GM19328 (cell line): ENCODE results near the gene SEC61A2.
"Not testable (repeated sequence)": the region's sequence is repeated elsewhere in the genome, so short reads cannot be mapped to it uniquely, and the experiment has no call there.

ENCODE experiments used
- ATAC-seq: cut with Tn5 transposase; IDR thresholded peaks from one replicate; pipeline ENCODE4 v1.9.1; 2021; ENCODE audit warnings: mild to moderate bottlenecking, moderate library complexity; ENCODE audit not compliant: unreplicated experiment

The SEC61A2 gene

GRCh38 chr10:12158111-12158510, 28.6 kb downstream of the SEC61A2 start:
- ATAC-seq: no peak

DNA sequence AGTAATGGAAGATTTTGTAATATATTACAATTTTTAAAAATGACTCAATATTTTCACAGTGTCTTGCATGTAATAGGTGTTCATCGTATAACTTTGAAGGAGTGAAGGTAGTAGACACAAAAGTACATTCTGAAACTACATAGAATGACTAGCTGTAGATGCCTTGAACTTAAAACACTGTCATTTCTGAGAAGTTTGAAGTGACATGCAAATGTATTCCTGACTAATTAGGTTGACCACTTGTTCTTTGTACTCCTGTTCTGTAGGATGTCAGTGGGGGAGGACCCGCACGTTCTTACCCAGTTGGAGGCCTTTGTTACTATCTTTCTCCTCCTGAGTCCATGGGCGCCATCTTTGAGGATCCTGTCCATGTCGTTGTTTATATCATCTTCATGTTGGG, 31.2 kb downstream of the SEC61A2 start:
- no peak for ATAC-seq

DNA sequence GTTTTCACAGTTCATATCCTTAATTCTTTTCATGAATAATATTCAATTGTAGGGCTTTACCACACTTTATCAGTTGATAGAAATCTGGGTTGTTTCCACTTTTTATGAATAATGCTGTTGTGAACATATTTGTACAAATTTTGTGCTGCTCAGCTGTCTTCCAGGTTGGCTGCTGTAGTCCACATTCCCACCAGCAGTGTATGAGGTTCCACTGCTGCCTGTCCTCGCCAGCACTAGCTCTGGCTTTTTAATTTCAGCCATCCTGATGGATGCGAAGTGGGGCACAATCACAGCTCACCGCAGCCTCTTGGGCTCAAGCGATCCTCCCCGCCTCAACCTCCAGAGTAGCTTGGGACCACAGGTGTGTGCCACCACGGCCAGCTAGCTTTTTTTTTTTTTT, 33.5 kb downstream of the SEC61A2 start:
- ATAC-seq: no peak

- ATAC-seq: no peak
Measured at GRCh38 chr10:12164085-12164484, 34.6 kb downstream of the SEC61A2 start.

DNA sequence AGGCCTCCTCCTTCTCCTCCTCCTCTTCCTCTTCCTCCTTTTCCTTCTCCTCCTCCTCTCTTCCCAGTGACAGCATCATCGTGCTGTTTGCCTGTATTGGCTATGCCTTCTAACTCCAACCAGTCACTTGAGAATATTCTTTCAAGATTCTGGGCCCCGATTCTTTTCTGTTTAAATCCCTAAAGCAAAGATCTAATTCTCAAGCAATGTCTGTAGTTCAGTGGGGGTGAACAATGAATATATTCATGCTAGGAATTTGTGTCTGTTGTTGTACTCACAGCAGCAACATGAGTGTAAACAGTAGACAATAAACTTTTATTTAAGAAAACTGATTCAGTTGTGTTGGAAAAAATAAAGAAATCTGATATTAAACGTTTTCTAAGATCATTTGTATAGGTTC, 35.6 kb downstream of the SEC61A2 start:
- ATAC-seq: no peak

GRCh38 chr10:12165999-12166775, 36.7 kb downstream of the SEC61A2 start:
- ATAC-seq: no peak

DNA sequence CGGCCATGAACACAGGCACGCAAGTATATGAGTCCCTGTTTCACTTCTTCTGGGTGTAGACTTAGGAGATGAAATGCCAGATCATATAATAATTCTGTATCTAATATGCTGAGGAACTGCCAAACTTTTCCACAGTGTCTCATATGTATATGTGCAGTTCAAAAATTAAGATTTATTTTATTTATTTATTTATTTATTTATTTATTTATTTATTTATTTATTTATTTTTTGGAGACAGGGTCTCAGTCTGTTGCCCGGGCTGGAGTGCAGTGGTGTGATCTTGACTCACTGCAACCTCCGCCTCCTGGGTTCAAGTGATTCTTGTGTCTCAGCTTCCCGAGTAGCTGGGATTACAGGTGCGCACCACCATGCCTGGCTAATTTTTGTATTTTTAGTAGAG, 42.0 kb downstream of the SEC61A2 start:
- ATAC-seq: not testable (repeated sequence)

DNA sequence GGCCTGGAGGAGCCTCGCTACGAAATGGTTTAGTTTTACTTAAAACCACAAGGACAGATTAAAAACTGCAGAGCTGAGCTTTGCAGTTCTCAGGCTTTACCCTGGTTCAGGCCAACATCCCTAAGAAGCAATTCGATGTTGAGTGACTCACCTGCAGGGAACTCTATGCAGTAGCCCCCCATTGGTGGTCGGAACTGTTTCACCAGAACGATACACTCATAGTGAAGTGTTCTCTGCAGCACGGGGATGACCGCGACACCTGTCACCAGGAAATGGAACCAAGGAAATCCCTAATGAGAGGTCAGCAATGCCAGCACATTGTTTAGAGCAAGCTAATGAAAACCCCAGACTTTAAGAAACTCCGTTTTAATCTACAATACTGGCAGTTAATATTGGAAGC, 48.2 kb downstream of the SEC61A2 start:
- no peak for ATAC-seq

- ATAC-seq: no peak
Measured at GRCh38 chr10:12179606-12180170, 50.2 kb downstream of the SEC61A2 start.

DNA sequence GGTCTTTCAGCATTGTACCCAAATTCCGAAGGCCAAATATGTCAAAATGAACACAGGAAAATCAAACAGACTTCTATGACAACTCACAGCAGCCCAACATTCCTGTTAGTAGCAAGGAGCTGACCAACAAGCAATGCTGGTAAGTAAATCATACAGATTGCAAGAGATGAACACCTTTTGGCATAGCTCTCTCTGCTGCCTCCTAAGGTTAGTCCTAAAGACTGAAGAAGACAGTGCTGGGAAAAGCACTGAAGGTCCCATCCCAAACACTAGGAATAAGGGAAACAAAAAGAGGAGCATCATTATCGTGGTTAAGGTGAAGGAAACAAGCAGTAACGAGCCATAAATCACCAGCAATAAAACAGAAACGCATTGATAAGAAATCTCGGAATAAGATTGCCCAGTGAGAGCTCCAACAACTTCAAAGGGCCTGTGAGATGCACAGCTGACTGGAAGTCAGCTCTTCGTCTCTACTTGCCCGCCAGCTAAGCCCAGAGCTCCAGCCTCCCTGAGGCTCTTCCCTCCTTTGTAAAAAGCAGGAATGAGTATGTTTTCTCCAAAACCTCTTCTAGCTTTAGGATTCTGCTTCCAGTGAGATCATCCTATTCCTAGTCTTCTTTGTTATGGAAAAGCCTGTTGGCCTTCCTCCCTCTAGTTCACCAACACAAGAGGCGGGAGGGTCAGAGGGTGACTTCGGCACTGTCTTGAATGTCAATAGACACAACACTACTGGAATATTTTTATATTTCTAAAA, 50.9 kb downstream of the SEC61A2 start:
- ATAC-seq: no peak

DNA sequence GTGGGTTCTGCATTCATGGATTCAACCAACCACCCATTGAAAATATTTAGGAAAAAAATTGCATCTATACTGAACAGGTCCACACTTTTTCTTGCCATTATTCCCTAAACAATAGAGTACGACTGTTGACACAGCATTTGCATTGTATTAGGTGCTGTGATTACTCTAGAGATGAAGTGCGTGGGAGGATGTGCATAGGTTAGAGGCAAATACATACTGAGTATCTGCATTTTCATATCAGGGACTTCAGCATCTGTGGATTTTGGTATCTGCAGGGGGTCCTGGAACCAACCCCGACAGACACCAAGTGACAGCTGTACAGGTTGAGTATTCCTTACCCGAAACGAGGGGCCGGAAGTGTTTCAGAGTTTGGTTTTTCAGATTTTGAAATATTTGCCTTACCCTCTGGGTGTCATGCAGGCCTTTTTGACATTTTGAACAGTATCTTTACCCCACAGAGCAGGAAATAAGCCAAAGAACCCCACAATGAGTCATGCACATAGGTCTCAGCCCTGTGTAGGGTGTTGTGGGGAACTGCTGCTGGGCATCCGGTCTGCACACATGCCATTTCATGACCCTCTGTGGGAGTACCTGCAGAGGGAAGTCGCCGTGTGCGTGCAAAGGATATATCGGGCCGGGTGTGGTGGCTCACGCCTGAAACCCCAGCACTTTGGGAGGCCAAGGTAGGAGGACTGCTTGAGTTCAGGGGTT, 51.7 kb downstream of the SEC61A2 start:
- no peak for ATAC-seq

GRCh38 chr10:12184165-12184564, 54.7 kb downstream of the SEC61A2 start:
- ATAC-seq: no peak

DNA sequence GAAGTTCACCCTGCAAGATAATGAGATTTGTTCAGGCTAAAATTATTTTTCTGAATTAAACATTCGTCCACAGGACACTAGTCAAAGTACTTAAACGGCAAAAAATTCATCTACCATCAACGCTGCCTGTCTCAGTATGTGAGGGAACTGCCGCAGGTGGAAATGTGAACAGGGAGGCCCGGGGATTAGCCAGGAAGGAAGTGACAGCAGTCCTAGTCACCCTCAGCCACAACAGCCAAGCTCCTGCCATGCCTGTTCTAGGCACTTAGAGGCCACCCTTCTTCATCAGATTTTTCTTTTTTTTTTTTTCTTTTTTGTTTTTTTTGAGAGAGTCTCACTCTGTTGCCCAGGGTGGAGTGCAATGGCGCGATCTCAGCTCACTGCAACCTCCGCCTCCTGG, 56.8 kb downstream of the SEC61A2 start:
- ATAC-seq: no peak

DNA sequence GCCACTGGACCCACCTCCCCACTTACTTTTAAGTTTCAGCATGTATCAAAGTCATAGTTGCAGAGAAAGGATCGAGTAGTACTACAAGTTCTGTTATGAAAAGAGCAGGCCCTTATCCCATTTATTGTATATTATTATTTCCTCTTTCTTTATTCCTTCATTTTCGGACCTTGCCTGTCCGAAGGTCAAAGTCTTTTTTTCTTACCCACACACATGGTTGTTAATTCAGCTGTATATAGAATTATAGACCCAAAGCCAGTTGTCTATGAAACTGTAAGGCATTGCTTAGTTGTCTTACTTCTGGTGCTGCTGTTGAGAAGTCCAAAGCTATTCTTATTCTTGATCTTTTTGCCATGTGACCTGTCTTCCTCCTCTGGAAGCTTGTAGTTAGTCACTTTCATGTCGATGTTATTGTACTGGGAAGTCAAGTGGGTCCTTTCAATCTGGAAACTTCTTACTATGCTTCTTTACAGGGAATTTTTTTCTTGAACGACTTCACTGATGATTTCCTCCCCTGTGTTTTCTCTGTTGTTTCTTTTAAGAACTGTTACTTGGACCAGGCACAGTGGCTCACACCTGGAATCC, 57.9 kb downstream of the SEC61A2 start:
- ATAC-seq: no peak

DNA sequence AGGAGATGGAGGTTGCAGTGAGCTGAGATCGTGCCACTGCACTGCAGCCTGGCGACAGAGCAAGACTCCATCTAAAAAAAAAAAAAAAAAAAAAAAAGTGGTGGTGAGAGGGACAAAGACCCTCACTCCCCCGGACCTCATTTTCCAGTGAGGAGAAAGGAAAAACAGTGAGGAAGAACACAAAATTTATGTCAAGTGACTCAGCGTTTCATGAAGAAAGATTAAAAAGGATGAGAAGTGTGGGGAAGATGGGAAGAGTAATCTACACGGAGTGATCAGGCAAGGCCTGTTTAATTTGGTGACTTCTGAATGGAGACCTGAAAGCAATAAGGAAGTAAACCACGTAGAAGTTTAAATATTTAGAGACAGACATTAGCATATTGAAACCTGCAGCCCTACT, 59.2 kb downstream of the SEC61A2 start:
- ATAC-seq: no peak

GRCh38 chr10:12189426-12189825, 59.9 kb downstream of the SEC61A2 start:
- ATAC-seq: no peak

DNA sequence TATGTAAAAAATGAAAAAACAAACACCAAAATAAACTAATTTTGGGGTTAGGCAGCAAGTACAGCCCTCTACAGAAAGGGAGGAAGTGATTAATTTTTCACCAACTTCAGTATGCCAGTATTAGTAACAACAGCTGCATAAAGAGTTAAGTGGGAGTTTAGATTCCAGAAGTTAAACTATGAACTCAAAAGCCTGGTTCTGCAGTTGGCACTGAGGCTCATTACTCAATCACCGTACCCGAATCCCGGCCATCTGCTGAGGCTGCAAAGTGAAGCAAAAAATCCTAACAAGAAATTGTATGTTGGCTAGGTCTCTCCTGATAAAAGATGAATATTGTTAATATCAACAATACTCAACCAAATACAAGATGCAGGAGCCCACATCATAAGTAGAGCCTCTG, 62.2 kb downstream of the SEC61A2 start:
- no peak for ATAC-seq

DNA sequence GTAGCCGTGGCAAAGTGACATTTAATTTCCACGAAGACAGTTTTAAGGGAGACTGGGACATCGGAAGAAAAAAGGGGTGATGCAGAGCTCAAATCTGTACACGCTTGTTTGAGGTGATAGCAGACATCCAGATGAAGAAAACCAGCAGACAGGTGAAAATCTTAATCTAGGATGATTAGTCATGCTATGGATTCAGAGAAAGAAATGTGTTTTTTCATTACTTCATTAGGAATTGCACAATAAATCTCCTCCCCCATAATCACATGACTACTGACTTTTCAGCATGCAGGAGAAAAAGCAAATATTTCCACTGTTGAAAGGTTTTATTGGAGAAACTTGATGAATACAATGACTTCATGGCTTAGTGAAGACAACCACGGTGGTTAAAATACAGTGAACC, 63.7 kb downstream of the SEC61A2 start:
- no peak for ATAC-seq

GRCh38 chr10:12194752-12195271, 65.3 kb downstream of the SEC61A2 start:
- ATAC-seq: no peak

GRCh38 chr10:12195281-12195602, 65.8 kb downstream of the SEC61A2 start:
- ATAC-seq: peak; percentile 5
